K562 (cell line): ENCODE results near the gene PPIA. TPM values are rescaled to one million over a fixed set of nuclear protein-coding genes. Genes with fewer than 3 reads are reported as not detected.

Experiments used
- CBFA2T3 ChIP-seq: fragments of 450-650 bp; IDR thresholded peaks from 2 replicates; pipeline ENCODE4 v1.6.1; 2017
- MEF2A ChIP-seq: IDR thresholded peaks from 2 replicates; pipeline ENCODE4 v1.6.1; 2011; ENCODE audit warnings: low read depth, mild to moderate bottlenecking, low read length, moderate library complexity; ENCODE audit not compliant: control insufficient read depth
- NCOA1 ChIP-seq: fragments of 450-650 bp; IDR thresholded peaks from 2 replicates; pipeline ENCODE4 v1.6.1; 2016; ENCODE audit warnings: low read depth
- NCOA6 ChIP-seq: fragments of 450-650 bp; IDR thresholded peaks from 2 replicates; pipeline ENCODE4 v1.6.1; 2017; ENCODE audit warnings: mild to moderate bottlenecking
- NR0B1 ChIP-seq: fragments of 450-650 bp; IDR thresholded peaks from one replicate; pipeline ENCODE4 v1.6.1; 2018; ENCODE audit warnings: mild to moderate bottlenecking, moderate library complexity; ENCODE audit not compliant: partially characterized antibody
- PTRF ChIP-seq: fragments of 450-650 bp; IDR thresholded peaks from 2 replicates; pipeline ENCODE4 v1.6.1; 2016; ENCODE audit warnings: mild to moderate bottlenecking, missing genetic modification characterization, missing compliant biosample characterization
- SIRT6 ChIP-seq: IDR thresholded peaks from one replicate; pipeline ENCODE4 v1.6.1; 2012; ENCODE audit warnings: low read depth, mild to moderate bottlenecking, control low read depth, inconsistent platforms, low read length, moderate library complexity
- TBP ChIP-seq: optimal IDR thresholded peaks from 2 replicates; pipeline ENCODE3; 2011; ENCODE audit warnings: low read depth, low read length, improper control_type of control experiment
- U2AF1 ChIP-seq: fragments of 200-400 bp; formaldehyde crosslinking; optimal IDR thresholded peaks from 2 replicates; pipeline ENCODE3; 2017; ENCODE audit warnings: mild to moderate bottlenecking, low read depth, low read length, moderate library complexity
- ZBTB34 ChIP-seq: fragments of 250-450 bp; sonication (Bioruptor Pico); IDR thresholded peaks from 2 replicates; pipeline ENCODE4 v1.8.0; 2021; ENCODE audit warnings: mild to moderate bottlenecking, moderate library complexity
- ZKSCAN8 ChIP-seq: fragments of 200-800 bp; sonication (Bioruptor generic); IDR thresholded peaks from 2 replicates; pipeline ENCODE4 v1.6.1; 2016; ENCODE audit warnings: missing genetic modification characterization, missing compliant biosample characterization
- ZNF407 ChIP-seq: fragments of 450-650 bp; IDR thresholded peaks from 2 replicates; pipeline ENCODE4 v1.6.1; 2016; ENCODE audit warnings: low read depth
- polyA plus RNA-seq, 8 experiments: library from polyadenylated mRNA; depleted of rRNA in 4 of 8; stranded (reverse) in 5 of 8; unstranded in 3 of 8; fragments of >200 nt; fragmentation: Nextera tagmentation in 2 of 8; fragmentation: Illumina TruSeq in 1 of 8; extraction: Ambion mirVana in 2 of 8; extraction: Trizol in 1 of 8; gene quantifications; 2 replicates each; pipeline versions ENCODE4 v1.2.1 to v1.2.3, GENCODE V29; 2011 to 2014; ENCODE audit warnings: inconsistent platforms in 1 of 8, missing spikeins in 1 of 8
- total RNA-seq, 7 experiments: library from RNA; depleted of rRNA in 6 of 7; stranded (reverse); fragments of >200 nt in 6 of 7; fragmentation: Illumina TruSeq in 2 of 7; extraction: Trizol in 2 of 7; gene quantifications; 2 replicates each; pipeline versions ENCODE4 v1.2.1 to v1.2.3, GENCODE V29; 2011 to 2021; ENCODE audit warnings: low replicate concordance in 1 of 7
- TF ChIP-seq, protein P1 (sequence below): fragments of 150-350 bp; IDR thresholded peaks from 2 replicates; pipeline ENCODE4 v1.6.1; 2014; ENCODE audit warnings: low read depth, mild to moderate bottlenecking, low read length, borderline replicate concordance

PPIA gene
- total and polyA plus RNA-seq, 9 of the 15 experiments (the other 6 are each of a cell fraction or from before 2014, with no cell fraction given), result 2,583 to 7,504 (median 3,973) TPM

DNA sequence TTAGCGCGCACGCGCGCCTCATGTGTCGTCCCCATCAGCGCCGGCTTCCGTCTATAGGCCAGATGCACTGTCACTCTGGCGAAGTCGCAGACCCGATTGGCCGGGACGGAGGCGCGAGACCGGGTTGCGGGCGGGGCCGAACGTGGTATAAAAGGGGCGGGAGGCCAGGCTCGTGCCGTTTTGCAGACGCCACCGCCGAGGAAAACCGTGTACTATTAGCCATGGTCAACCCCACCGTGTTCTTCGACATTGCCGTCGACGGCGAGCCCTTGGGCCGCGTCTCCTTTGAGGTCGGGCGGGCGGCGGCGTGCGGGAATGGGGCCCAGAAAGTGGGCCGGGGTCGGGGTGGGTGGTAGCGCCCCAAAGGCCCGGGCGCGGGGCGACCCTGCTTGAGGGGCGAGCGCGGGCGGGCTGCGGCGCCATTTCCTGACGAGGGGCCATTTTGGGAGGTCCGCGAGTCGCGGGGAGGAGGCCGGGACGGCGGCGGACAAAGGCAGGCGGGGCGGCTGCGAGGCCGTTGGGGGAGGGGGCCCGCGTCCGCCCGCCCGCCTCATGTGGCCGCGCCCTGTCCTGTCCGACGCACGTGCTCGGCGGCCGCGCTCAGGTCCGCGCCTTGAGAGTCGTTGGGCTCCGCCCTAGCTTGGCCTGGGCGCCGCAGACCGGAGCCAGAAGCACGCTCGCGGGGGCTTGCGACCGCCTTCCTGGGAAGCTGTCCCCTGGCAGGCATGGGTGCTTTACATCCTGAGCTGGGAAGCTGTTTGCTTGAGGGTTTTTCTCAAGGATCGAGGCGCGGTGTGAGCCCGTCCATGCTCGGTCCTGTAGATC is at the start of gene PPIA (continued):
- TF ChIP-seq U2AF1 (no peak), MEF2A (no peak), NCOA6 (peak; percentile 67; the same call in 1 of the 2 replicates), ZBTB34 (CRISPR knock-in tag) (no peak), TBP (peak; percentile 98), SIRT6 (no peak), ZKSCAN8 (CRISPR knock-in tag) (no peak), PTRF (tag) (no peak), CBFA2T3 (no peak; the same call in 1 of the 2 replicates), NCOA1 (no peak), ZNF407 (no peak), NR0B1 (no peak)
- TF ChIP-seq, protein P1, sequence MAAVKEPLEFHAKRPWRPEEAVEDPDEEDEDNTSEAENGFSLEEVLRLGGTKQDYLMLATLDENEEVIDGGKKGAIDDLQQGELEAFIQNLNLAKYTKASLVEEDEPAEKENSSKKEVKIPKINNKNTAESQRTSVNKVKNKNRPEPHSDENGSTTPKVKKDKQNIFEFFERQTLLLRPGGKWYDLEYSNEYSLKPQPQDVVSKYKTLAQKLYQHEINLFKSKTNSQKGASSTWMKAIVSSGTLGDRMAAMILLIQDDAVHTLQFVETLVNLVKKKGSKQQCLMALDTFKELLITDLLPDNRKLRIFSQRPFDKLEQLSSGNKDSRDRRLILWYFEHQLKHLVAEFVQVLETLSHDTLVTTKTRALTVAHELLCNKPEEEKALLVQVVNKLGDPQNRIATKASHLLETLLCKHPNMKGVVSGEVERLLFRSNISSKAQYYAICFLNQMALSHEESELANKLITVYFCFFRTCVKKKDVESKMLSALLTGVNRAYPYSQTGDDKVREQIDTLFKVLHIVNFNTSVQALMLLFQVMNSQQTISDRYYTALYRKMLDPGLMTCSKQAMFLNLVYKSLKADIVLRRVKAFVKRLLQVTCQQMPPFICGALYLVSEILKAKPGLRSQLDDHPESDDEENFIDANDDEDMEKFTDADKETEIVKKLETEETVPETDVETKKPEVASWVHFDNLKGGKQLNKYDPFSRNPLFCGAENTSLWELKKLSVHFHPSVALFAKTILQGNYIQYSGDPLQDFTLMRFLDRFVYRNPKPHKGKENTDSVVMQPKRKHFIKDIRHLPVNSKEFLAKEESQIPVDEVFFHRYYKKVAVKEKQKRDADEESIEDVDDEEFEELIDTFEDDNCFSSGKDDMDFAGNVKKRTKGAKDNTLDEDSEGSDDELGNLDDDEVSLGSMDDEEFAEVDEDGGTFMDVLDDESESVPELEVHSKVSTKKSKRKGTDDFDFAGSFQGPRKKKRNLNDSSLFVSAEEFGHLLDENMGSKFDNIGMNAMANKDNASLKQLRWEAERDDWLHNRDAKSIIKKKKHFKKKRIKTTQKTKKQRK, result no peak
